H1 (cell line): Measurements from ENCODE around the gene KLRF1. TPM values are rescaled to one million over a fixed set of nuclear protein-coding genes. Genes with fewer than 3 reads are reported as not detected.

Experiments
- CTCF ChIA-PET: fragments of 300-600 bp; sonication (Branson Sonifier 250); formaldehyde crosslinking; loops from one replicate; lab custom pipeline; 2021; ENCODE audit not compliant: partially characterized antibody; lab: Charles Lee
- POLR2A ChIA-PET: fragments of 300-600 bp; sonication (Branson Sonifier 250); formaldehyde crosslinking; loops from one replicate; lab custom pipeline; 2021; ENCODE audit warnings: inconsistent platforms; ENCODE audit not compliant: partially characterized antibody; lab: Charles Lee
- DNase-seq, 2 experiments: peaks; one replicate each; pipeline versions ENCODE4 v3.0.0 to v3.0.0-alpha.2; 2010 to 2022; ENCODE audit warnings: low spot score in 2 of 2, low read depth in 1 of 2, mixed read lengths in 1 of 2
- FAIRE-seq: peaks from 2 replicates; lab custom pipeline; 2011; peaks lifted over from hg19 to GRCh38; lab: Jason Lieb, UNC
- H2AFZ ChIP-seq: 2 replicates; pipeline ENCODE4 v1.8.1; 2012; ENCODE audit warnings: low read length, inconsistent platforms
- H2AK5ac ChIP-seq: 2 replicates; pipeline ENCODE4 v1.6.1; 2013; ENCODE audit warnings: low read depth, low read length
- H2BK120ac ChIP-seq: replicated peaks from 2 replicates; pipeline ENCODE3; 2013; ENCODE audit warnings: low read depth, low read length, inconsistent platforms
- H2BK12ac ChIP-seq: 2 replicates; pipeline ENCODE4 v1.6.1; 2013; ENCODE audit warnings: low read depth, low read length
- H2BK15ac ChIP-seq: 2 replicates; pipeline ENCODE4 v1.6.1; 2013; ENCODE audit warnings: low read length
- H2BK20ac ChIP-seq: 2 replicates; pipeline ENCODE4 v1.6.1; 2013; ENCODE audit warnings: low read length
- H2BK5ac ChIP-seq: 2 replicates; pipeline ENCODE4 v1.6.1; 2013; ENCODE audit warnings: low read depth, low read length
- H3K14ac ChIP-seq: 2 replicates; pipeline ENCODE4 v1.6.1; 2013; ENCODE audit warnings: inconsistent platforms; ENCODE audit not compliant: insufficient read length
- H3K18ac ChIP-seq: 2 replicates; pipeline ENCODE4 v1.6.1; 2013; ENCODE audit warnings: low read length; ENCODE audit errors: extremely low read depth
- H3K23ac ChIP-seq: 2 replicates; pipeline ENCODE4 v1.6.1; 2013; ENCODE audit warnings: inconsistent platforms; ENCODE audit not compliant: insufficient read length
- H3K23me2 ChIP-seq: 2 replicates; pipeline ENCODE4 v1.6.1; 2013; ENCODE audit warnings: low read depth, low read length
- H3K27ac ChIP-seq: 2 replicates; pipeline ENCODE4 v1.6.1; 2011; ENCODE audit warnings: low read depth, low read length, inconsistent platforms
- H3K27me3 ChIP-seq, 4 experiments: replicated peaks in 1 of 4; 1 replicate in 1 of 4; 2 replicates in 3 of 4; pipeline versions ENCODE4 v1.6.1 to v1.8.1; 2011 to 2013; ENCODE audit warnings: low read length in 3 of 4, mild to moderate bottlenecking in 3 of 4, inconsistent platforms in 2 of 4, mixed read lengths in 2 of 4, moderate library complexity in 1 of 4; ENCODE audit not compliant: control insufficient read depth in 3 of 4, insufficient read depth in 3 of 4; ENCODE audit errors: extremely low read depth in 1 of 4
- H3K36me3 ChIP-seq, 4 experiments: 2 replicates each; pipeline versions ENCODE4 v1.6.1 to v1.8.1; 2011 to 2013; ENCODE audit warnings: mild to moderate bottlenecking in 4 of 4, low read length in 3 of 4, moderate library complexity in 2 of 4, control low read depth in 1 of 4, inconsistent platforms in 1 of 4; ENCODE audit not compliant: insufficient read depth in 4 of 4, control insufficient read depth in 2 of 4
- H3K4ac ChIP-seq: replicated peaks from 2 replicates; pipeline ENCODE3; 2013; ENCODE audit warnings: low read length, low read depth, mixed read lengths, inconsistent platforms; ENCODE audit not compliant: insufficient read length
- H3K4me1 ChIP-seq, 4 experiments: replicated peaks in 1 of 4; 1 replicate in 1 of 4; 2 replicates in 3 of 4; pipeline versions ENCODE4 v1.6.1 to v1.8.1; 2011 to 2013; ENCODE audit warnings: low read length in 3 of 4, inconsistent platforms in 2 of 4, mixed read lengths in 1 of 4; ENCODE audit not compliant: insufficient read depth in 4 of 4, control insufficient read depth in 3 of 4
- H3K4me2 ChIP-seq, 2 experiments: 2 replicates each; pipeline versions ENCODE4 v1.6.1 to v1.8.1; 2011 to 2013; ENCODE audit warnings: low read depth in 2 of 2, low read length in 2 of 2, control low read depth in 1 of 2, inconsistent platforms in 1 of 2, mild to moderate bottlenecking in 1 of 2; ENCODE audit not compliant: insufficient read depth in 1 of 2
- H3K4me3 ChIP-seq, 4 experiments: fragments of 200-600, 300-600 bp in 1 of 4; sonication (generic), shearing (Covaris generic), sonication (Bioruptor Twin) in 1 of 4; 2 replicates each; pipeline versions ENCODE4 v1.5.1 to v1.8.1; 2011 to 2016; ENCODE audit warnings: low read length in 4 of 4, low read depth in 3 of 4, control low read depth in 2 of 4, inconsistent platforms in 2 of 4, mild to moderate bottlenecking in 2 of 4, mixed read lengths in 1 of 4, moderate library complexity in 1 of 4; ENCODE audit not compliant: insufficient read depth in 2 of 4; ENCODE audit errors: extremely low read depth in 1 of 4
- H3K56ac ChIP-seq: replicated peaks from 2 replicates; pipeline ENCODE3; 2013; ENCODE audit warnings: low read depth, mild to moderate bottlenecking, mixed read lengths, low read length, inconsistent platforms; ENCODE audit not compliant: insufficient read length
- H3K79me1 ChIP-seq: 2 replicates; pipeline ENCODE4 v1.6.1; 2013; ENCODE audit warnings: low read depth, low read length, control low read depth
- H3K79me2 ChIP-seq, 2 experiments: 2 replicates each; pipeline versions ENCODE4 v1.6.1 to v1.8.1; 2012 to 2013; ENCODE audit warnings: low read length in 2 of 2, mild to moderate bottlenecking in 2 of 2, inconsistent platforms in 1 of 2; ENCODE audit not compliant: insufficient read depth in 2 of 2, control insufficient read depth in 1 of 2
- H3K9ac ChIP-seq, 4 experiments: replicated peaks in 1 of 4; 1 replicate in 1 of 4; 2 replicates in 3 of 4; pipeline versions ENCODE4 v1.6.1 to v1.8.1; 2011 to 2013; ENCODE audit warnings: low read depth in 3 of 4, low read length in 3 of 4, control low read depth in 2 of 4, mild to moderate bottlenecking in 2 of 4, moderate library complexity in 2 of 4, inconsistent platforms in 1 of 4; ENCODE audit errors: extremely low read depth in 1 of 4
- H3K9me3 ChIP-seq, 2 experiments: 2 replicates each; pipeline versions ENCODE4 v1.6.1 to v1.8.1; 2012 to 2013; ENCODE audit warnings: mild to moderate bottlenecking in 2 of 2, moderate library complexity in 2 of 2, control low read depth in 1 of 2, inconsistent platforms in 1 of 2, low read depth in 1 of 2, low read length in 1 of 2, mixed read lengths in 1 of 2; ENCODE audit not compliant: insufficient read depth in 2 of 2
- H4K20me1 ChIP-seq, 2 experiments: replicated peaks in 1 of 2; 2 replicates each; pipeline versions ENCODE3 to v1.8.1; 2011 to 2013; ENCODE audit warnings: inconsistent platforms in 2 of 2, low read length in 2 of 2, mild to moderate bottlenecking in 1 of 2; ENCODE audit not compliant: insufficient read depth in 2 of 2, control insufficient read depth in 1 of 2
- H4K5ac ChIP-seq: 2 replicates; pipeline ENCODE4 v1.6.1; 2013; ENCODE audit warnings: low read length, low read depth, mixed read lengths, inconsistent platforms; ENCODE audit not compliant: insufficient read length
- H4K8ac ChIP-seq: 2 replicates; pipeline ENCODE4 v1.8.0; 2013; ENCODE audit warnings: mild to moderate bottlenecking, moderate library complexity, low read length, inconsistent platforms; ENCODE audit not compliant: insufficient read depth; ENCODE audit errors: extremely low read depth
- H4K91ac ChIP-seq: replicated peaks from 2 replicates; pipeline ENCODE3; 2013; ENCODE audit warnings: low read length, mixed read lengths, inconsistent platforms; ENCODE audit not compliant: insufficient read length
- FOSL1 ChIP-seq: IDR thresholded peaks from 2 replicates; pipeline ENCODE4 v1.6.1; 2011; ENCODE audit warnings: mild to moderate bottlenecking, low read depth, low read length, moderate library complexity; ENCODE audit not compliant: insufficient read depth
- POLR2A ChIP-seq, 2 experiments: IDR thresholded peaks; 1 replicate in 1 of 2; 2 replicates in 1 of 2; pipeline ENCODE4 v1.6.1; 2011; ENCODE audit warnings: low read depth in 2 of 2, low read length in 2 of 2, mild to moderate bottlenecking in 2 of 2; ENCODE audit errors: control extremely low read depth in 1 of 2
- SAP30 ChIP-seq: fragments of 300-600 bp; sonication (generic); IDR thresholded peaks from 2 replicates; pipeline ENCODE4 v1.7.1; 2012; ENCODE audit warnings: low read length, moderate library complexity, mild to moderate bottlenecking, inconsistent platforms; ENCODE audit not compliant: insufficient read depth, insufficient replicate concordance
- polyA plus RNA-seq, 7 experiments: library from polyadenylated mRNA; depleted of rRNA in 3 of 7; stranded (reverse) in 5 of 7; unstranded in 2 of 7; fragments of >200 nt in 5 of 7; fragments of 200-250 nt in 2 of 7; gene quantifications; 1 replicate in 5 of 7; 2 replicates in 1 of 7; 4 replicates in 1 of 7; pipeline versions ENCODE4 v1.2.1 to v1.2.3, GENCODE V29; 2011 to 2013; ENCODE audit warnings: missing spikeins in 2 of 7, mixed read lengths in 2 of 7
- total RNA-seq: library from RNA; stranded (reverse); fragmentation: NEBNext Ultra II Directional; extraction: Animal tissue kit (Norgen Biotek cat#: 25700); gene quantifications from 2 replicates; pipeline ENCODE4 v1.2.1, GENCODE V29; 2021

Gene KLRF1
- total and polyA plus RNA-seq, 2 of the 8 experiments (the other 6 are each of a cell fraction or from before 2014, with no cell fraction given) = not detected

GRCh38 chr12:9883175-9883574 is 55.9 kb downstream of the KLRF1 start:
- Histone ChIP-seq H2AFZ (no peak overlapping the region), H3K36me3 (no peaks in the 10 kb centered on the region), H2BK5ac (no peak overlapping the region), H3K56ac (no peak overlapping the region), H3K4ac (no peak overlapping the region), H3K23me2 (no peaks in the 10 kb centered on the region), H2BK20ac (no peak overlapping the region), H2BK15ac (no peak overlapping the region), H4K20me1 (no peaks in the 10 kb centered on the region), H2BK12ac (no peak overlapping the region), H2AK5ac (no peak overlapping the region), H2BK120ac (no peak overlapping the region), H3K18ac (no peak overlapping the region), H3K23ac (no peak overlapping the region), H3K27ac (no peak overlapping the region), H3K9me3 (no peaks in the 10 kb centered on the region), H3K79me1 (no peaks in the 10 kb centered on the region), H3K4me3 (no peak overlapping the region), H3K9ac (no peak overlapping the region), H4K91ac (no peak overlapping the region), H3K79me2 (no peaks in the 10 kb centered on the region), H4K8ac (no peak overlapping the region), H3K27me3 (no peaks in the 10 kb centered on the region), H3K4me1 (peaks cover 0 to 6% (median under 1%) of the 10 kb centered on the region in 4 experiments; a peak in 2 of 7 replicates), H3K14ac (no peak overlapping the region), H3K4me2 (no peak overlapping the region), H4K5ac (no peak overlapping the region)
- CTCF ChIA-PET = interaction anchor here (1.1 kb wide), 1 partner anchor 133 kb away, joined by 3 read pairs; no protein-coding TSS in a partner anchor
- FAIRE-seq (no peak), DNase-seq (no peak)
- POLR2A ChIA-PET = no interaction called here
- no peak for TF ChIP-seq FOSL1
- no peak for TF ChIP-seq SAP30
- TF ChIP-seq POLR2A (IDR thresholded peaks at IDR 0.05; ENCODE audit: control extremely low read depth in 1 of 2, low read depth in 2 of 2, low read length in 2 of 2) = no peak
